Kidney (tissue), 14 donors: Measurements from ENCODE around the gene ZSWIM6. TPM values are rescaled to one million over a fixed set of nuclear protein-coding genes. Genes with fewer than 3 reads are reported as not detected.
A peak's percentile ranks its signal among the peaks of the same experiment; 100 is the strongest.

Source experiments
- DNase-seq, 5 donors: peaks; one replicate each; pipeline ENCODE4 v3.0.0-alpha.2; 2013 to 2020
- FAIRE-seq: peaks from 2 replicates; lab custom pipeline; 2012; peaks lifted over from hg19 to GRCh38; lab: Jason Lieb, UNC
- H3K27ac ChIP-seq, 2 donors: one replicate each; pipeline ENCODE4 v1.7.0; 2013; ENCODE audit warnings: low read depth in 2 of 2, low read length in 2 of 2, inconsistent platforms in 1 of 2
- H3K27me3 ChIP-seq: one replicate; pipeline ENCODE4 v1.7.1; 2013; ENCODE audit warnings: low read length, inconsistent platforms; ENCODE audit not compliant: control insufficient read depth, insufficient read depth
- H3K36me3 ChIP-seq, 3 donors: one replicate each; pipeline versions ENCODE4 v1.7.0 to v1.7.1; 2013; ENCODE audit warnings: low read length in 3 of 3, control low read depth in 1 of 3, inconsistent platforms in 1 of 3; ENCODE audit not compliant: insufficient read depth in 3 of 3, control insufficient read depth in 2 of 3
- H3K4me1 ChIP-seq, 3 donors: one replicate each; pipeline versions ENCODE4 v1.7.0 to v1.7.1; 2013; ENCODE audit warnings: low read length in 3 of 3, inconsistent platforms in 1 of 3, low read depth in 1 of 3; ENCODE audit not compliant: control insufficient read depth in 2 of 3, insufficient read depth in 2 of 3
- H3K4me3 ChIP-seq, 3 donors: one replicate each; pipeline versions ENCODE4 v1.7.0 to v1.8.1; 2013; ENCODE audit warnings: low read length in 3 of 3, control low read depth in 1 of 3, inconsistent platforms in 1 of 3
- H3K9ac ChIP-seq, 3 donors: one replicate each; pipeline versions ENCODE4 v1.7.0 to v1.7.1; 2013; ENCODE audit warnings: low read length in 3 of 3, control low read depth in 1 of 3, inconsistent platforms in 1 of 3
- H3K9me3 ChIP-seq, 3 donors: one replicate each; pipeline versions ENCODE4 v1.7.0 to v1.7.1; 2013; ENCODE audit warnings: low read length in 3 of 3, control low read depth in 1 of 3, inconsistent platforms in 1 of 3; ENCODE audit not compliant: control insufficient read depth in 2 of 3, insufficient read depth in 1 of 3
- intact Hi-C: fragments of 100-400 bp; cut with DNase I; formaldehyde crosslinking; loops from one replicate; pipeline ENCODE4 v1.11.1; 2022
- polyA plus RNA-seq: library from polyadenylated mRNA; stranded (reverse); fragments of 350-450 nt; fragmentation: Illumina TruSeq; extraction: RNeasy Lipid Tissue Mini Kit (QIAGEN cat#74804); gene quantifications from one replicate; pipeline ENCODE4 v1.2.3, GENCODE V29; 2014; ENCODE audit warnings: low read depth, low replicate concordance; ENCODE audit not compliant: insufficient read depth
- total RNA-seq: library from RNA; stranded (reverse); fragmentation: NEBNext Ultra II Directional; extraction: Animal tissue kit (Norgen Biotek cat#: 25700); gene quantifications from one replicate; pipeline ENCODE4 v1.2.1, GENCODE V29; 2021
- TF ChIP-seq, protein P1 (sequence below): IDR thresholded peaks from 3 replicates; pipeline ENCODE4 v1.5.1; 2012; ENCODE audit warnings: mild to moderate bottlenecking, moderate library complexity, borderline replicate concordance; ENCODE audit not compliant: insufficient read depth; ENCODE audit errors: extremely low read depth
- donor health status: control.
- donor health status: control.
- donor health status: control.
- donor health status: control.
- donor health status: control.
- donor health status: DM: yes; HTN: yes; CAD: no.
- donor health status: Normal renal cell carcinoma (clear cell type).

ZSWIM6 gene
- total and polyA plus RNA-seq, 2 donors from 2014 or later, result 2.9 to 20.3 TPM

DNA sequence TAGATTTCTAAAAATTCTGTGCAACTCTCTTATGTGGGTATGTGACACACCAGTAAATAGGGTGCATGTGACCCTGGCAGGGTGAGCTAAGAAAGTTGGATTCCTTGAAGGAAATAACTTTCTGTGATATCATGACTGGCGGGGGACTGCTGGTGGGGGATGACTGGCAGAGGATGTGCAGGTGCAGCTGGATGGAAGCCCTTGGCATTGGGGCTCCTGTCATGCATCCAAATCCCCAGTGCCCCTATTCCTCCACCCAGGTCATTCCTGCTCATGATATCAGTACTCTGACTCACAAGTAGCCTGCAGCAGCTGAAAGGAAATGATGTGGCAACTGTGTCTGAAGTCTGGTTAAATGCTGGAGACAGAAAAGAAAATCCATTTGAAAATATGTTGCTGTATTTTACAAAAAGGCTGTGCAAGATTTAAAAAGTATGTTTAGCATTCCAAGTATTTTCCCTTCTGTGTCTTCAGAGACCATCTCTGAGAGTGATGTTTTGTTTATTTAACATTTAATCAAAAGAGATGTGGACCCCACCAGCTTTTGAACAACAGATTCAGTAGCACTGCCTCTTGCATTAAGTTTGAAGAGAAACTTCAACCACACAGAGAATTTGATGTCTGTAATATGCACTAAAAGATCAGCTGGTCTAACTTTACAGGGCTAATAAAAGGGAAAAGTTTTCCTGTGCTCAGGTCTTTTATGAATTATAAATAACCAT is 17.9 kb upstream of the ZSWIM6 start:
- no peaks in the 10 kb centered on the region for H3K27me3 ChIP-seq
- H3K4me1 ChIP-seq, result peaks cover 0 to 6% (median 3%) of the 10 kb centered on the region in 3 donors
- TF ChIP-seq, protein P1, sequence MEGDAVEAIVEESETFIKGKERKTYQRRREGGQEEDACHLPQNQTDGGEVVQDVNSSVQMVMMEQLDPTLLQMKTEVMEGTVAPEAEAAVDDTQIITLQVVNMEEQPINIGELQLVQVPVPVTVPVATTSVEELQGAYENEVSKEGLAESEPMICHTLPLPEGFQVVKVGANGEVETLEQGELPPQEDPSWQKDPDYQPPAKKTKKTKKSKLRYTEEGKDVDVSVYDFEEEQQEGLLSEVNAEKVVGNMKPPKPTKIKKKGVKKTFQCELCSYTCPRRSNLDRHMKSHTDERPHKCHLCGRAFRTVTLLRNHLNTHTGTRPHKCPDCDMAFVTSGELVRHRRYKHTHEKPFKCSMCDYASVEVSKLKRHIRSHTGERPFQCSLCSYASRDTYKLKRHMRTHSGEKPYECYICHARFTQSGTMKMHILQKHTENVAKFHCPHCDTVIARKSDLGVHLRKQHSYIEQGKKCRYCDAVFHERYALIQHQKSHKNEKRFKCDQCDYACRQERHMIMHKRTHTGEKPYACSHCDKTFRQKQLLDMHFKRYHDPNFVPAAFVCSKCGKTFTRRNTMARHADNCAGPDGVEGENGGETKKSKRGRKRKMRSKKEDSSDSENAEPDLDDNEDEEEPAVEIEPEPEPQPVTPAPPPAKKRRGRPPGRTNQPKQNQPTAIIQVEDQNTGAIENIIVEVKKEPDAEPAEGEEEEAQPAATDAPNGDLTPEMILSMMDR, result no peak
- no peaks in the 10 kb centered on the region for H3K36me3 ChIP-seq
- no peak overlapping the region for H3K27ac ChIP-seq
- H3K4me3 ChIP-seq, result no peak overlapping the region
- no peaks in the 10 kb centered on the region for H3K9me3 ChIP-seq
- no peak overlapping the region for H3K9ac ChIP-seq
- FAIRE-seq (no peak), DNase-seq (peak in 1 of 5 donors; percentile 40)
- intact Hi-C loops, result no loop called here

- FAIRE-seq, result no peak
- intact Hi-C loops, result no loop called here
- DNase-seq, result no peak
These were observed 13.7 kb upstream of the ZSWIM6 start for GRCh38 chr5:61318376-61318775.

GRCh38 chr5:61319388-61320146 is 12.5 kb upstream of the ZSWIM6 start:
- no peaks in the 10 kb centered on the region for H3K27me3 ChIP-seq
- TF ChIP-seq, protein P1, result no peak
- H3K9ac ChIP-seq, result peak overlapping the region in 1 of 3 donors; percentile 55
- peak in 3 of 5 donors; percentile 48 to 82 (median 81) for DNase-seq
- peaks cover 0 to 19% (median 10%) of the 10 kb centered on the region in 3 donors for H3K4me1 ChIP-seq
- H3K9me3 ChIP-seq, result no peaks in the 10 kb centered on the region
- peak overlapping the region in 1 of 2 donors; percentile 52 for H3K27ac ChIP-seq
- intact Hi-C loops, result no loop called here
- no peak for FAIRE-seq
- no peaks in the 10 kb centered on the region for H3K36me3 ChIP-seq
- H3K4me3 ChIP-seq, result peak overlapping the region in 2 of 3 donors; percentile 57 to 69

More at GRCh38 chr5:61318376-61318775, 13.7 kb upstream of the ZSWIM6 start:
- TF ChIP-seq, protein P1, result no peak
- Histone ChIP-seq H3K9me3 (no peaks in the 10 kb centered on the region), H3K4me1 (peaks cover 0 to 18% (median 10%) of the 10 kb centered on the region in 3 donors), H3K4me3 (no peak overlapping the region), H3K36me3 (no peaks in the 10 kb centered on the region), H3K27me3 (no peaks in the 10 kb centered on the region), H3K27ac (no peak overlapping the region), H3K9ac (no peak overlapping the region)
